Glutamatergic neuron (in vitro differentiated cells): Measurements from ENCODE around the gene LYST. TPM values are rescaled to one million over a fixed set of nuclear protein-coding genes. Genes with fewer than 3 reads are reported as not detected.
"Not testable (repeated sequence)": the region's sequence is repeated elsewhere in the genome, so short reads cannot be mapped to it uniquely, and the experiment has no call there.

Source experiments
- DNase-seq: peaks from one replicate; pipeline ENCODE4 v3.0.0; 2022
- H3K27ac Mint-ChIP-seq: one replicate; pipeline ENCODE4 v1.8.0; 2020; ENCODE audit warnings: mild to moderate bottlenecking, mixed read lengths, inconsistent platforms; ENCODE audit not compliant: unreplicated experiment
- H3K27me3 Mint-ChIP-seq: one replicate; pipeline ENCODE4 v1.8.0; 2020; ENCODE audit warnings: mild to moderate bottlenecking, moderate library complexity, mixed read lengths, inconsistent platforms; ENCODE audit not compliant: unreplicated experiment
- H3K36me3 Mint-ChIP-seq: one replicate; pipeline ENCODE4 v1.8.0; 2020; ENCODE audit warnings: mild to moderate bottlenecking, mixed read lengths, inconsistent platforms; ENCODE audit not compliant: unreplicated experiment
- H3K4me1 Mint-ChIP-seq: one replicate; pipeline ENCODE4 v1.8.0; 2020; ENCODE audit warnings: mild to moderate bottlenecking, low read depth, mixed read lengths, inconsistent platforms; ENCODE audit not compliant: unreplicated experiment
- H3K4me3 Mint-ChIP-seq: one replicate; pipeline ENCODE4 v1.8.0; 2020; ENCODE audit warnings: mild to moderate bottlenecking, mixed read lengths, inconsistent platforms; ENCODE audit not compliant: unreplicated experiment
- H3K9me3 Mint-ChIP-seq: one replicate; pipeline ENCODE4 v1.8.0; 2020; ENCODE audit warnings: mild to moderate bottlenecking, moderate library complexity, mixed read lengths, inconsistent platforms; ENCODE audit not compliant: unreplicated experiment
- total RNA-seq: library from RNA; stranded (reverse); fragmentation: NEBNext Ultra II Directional; extraction: Animal tissue kit (Norgen Biotek cat#: 25700); gene quantifications from one replicate; pipeline ENCODE4 v1.2.1, GENCODE V29; 2021; ENCODE audit not compliant: unreplicated experiment
- TF ChIP-seq, protein P1 (sequence below): fragments of 200-600 bp; sonication (generic); IDR thresholded peaks from one replicate; pipeline ENCODE4 v1.5.0; 2021; ENCODE audit not compliant: partially characterized antibody, unreplicated experiment

Gene LYST
- total RNA-seq, 1 donor from 2014 or later = 33.6 TPM

DNA sequence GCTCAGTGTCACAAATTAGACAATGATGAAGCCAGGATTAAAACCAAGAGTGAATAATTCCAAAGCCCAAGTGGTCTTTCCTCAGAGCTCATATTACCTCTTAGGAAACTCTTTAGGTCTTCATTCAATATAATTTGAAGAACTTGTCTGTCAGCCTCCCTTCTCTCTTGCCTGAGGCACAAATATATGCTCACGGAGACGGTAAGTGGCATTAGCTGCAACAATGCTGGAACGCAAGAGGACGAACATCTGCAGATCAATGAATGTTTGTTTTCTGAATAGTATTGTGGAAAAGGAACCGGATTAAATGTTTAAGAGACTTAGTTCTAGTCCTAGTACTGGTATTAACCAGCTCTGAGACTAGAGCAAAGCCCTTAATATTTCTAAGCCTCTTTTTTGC is 39.7 kb upstream of the LYST start:
- Mint-ChIP-seq H3K9me3 (peaks cover 1% of the 10 kb centered on the region), H3K4me1 (peaks cover 6% of the 10 kb centered on the region), H3K36me3 (no peaks in the 10 kb centered on the region), H3K4me3 (no peak overlapping the region), H3K27me3 (no peaks in the 10 kb centered on the region), H3K27ac (no peak overlapping the region)
- TF ChIP-seq, protein P1, sequence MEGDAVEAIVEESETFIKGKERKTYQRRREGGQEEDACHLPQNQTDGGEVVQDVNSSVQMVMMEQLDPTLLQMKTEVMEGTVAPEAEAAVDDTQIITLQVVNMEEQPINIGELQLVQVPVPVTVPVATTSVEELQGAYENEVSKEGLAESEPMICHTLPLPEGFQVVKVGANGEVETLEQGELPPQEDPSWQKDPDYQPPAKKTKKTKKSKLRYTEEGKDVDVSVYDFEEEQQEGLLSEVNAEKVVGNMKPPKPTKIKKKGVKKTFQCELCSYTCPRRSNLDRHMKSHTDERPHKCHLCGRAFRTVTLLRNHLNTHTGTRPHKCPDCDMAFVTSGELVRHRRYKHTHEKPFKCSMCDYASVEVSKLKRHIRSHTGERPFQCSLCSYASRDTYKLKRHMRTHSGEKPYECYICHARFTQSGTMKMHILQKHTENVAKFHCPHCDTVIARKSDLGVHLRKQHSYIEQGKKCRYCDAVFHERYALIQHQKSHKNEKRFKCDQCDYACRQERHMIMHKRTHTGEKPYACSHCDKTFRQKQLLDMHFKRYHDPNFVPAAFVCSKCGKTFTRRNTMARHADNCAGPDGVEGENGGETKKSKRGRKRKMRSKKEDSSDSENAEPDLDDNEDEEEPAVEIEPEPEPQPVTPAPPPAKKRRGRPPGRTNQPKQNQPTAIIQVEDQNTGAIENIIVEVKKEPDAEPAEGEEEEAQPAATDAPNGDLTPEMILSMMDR = no peak
- no peak for DNase-seq

DNA sequence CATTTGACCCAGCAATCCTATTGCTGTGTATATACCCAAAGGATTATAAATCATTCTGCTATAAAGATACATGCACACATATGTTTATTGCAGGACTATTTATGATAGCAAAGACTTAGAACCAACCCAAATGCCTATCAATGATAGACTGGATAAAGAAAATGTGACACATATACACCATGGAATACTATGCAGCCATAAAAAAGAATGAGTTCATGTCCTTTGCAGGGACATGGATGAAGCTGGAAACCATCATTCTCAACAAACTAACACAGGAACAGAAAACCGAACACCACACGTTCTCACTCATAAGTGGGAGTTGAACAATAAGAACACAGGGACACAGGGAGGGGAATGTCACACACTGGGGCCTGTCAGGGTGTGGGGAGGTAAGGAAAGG is 37.1 kb upstream of the LYST start:
- not testable (repeated sequence) for H3K27me3 Mint-ChIP-seq, H3K36me3 Mint-ChIP-seq, H3K27ac Mint-ChIP-seq, DNase-seq, H3K4me3 Mint-ChIP-seq, H3K4me1 Mint-ChIP-seq, H3K9me3 Mint-ChIP-seq

DNA sequence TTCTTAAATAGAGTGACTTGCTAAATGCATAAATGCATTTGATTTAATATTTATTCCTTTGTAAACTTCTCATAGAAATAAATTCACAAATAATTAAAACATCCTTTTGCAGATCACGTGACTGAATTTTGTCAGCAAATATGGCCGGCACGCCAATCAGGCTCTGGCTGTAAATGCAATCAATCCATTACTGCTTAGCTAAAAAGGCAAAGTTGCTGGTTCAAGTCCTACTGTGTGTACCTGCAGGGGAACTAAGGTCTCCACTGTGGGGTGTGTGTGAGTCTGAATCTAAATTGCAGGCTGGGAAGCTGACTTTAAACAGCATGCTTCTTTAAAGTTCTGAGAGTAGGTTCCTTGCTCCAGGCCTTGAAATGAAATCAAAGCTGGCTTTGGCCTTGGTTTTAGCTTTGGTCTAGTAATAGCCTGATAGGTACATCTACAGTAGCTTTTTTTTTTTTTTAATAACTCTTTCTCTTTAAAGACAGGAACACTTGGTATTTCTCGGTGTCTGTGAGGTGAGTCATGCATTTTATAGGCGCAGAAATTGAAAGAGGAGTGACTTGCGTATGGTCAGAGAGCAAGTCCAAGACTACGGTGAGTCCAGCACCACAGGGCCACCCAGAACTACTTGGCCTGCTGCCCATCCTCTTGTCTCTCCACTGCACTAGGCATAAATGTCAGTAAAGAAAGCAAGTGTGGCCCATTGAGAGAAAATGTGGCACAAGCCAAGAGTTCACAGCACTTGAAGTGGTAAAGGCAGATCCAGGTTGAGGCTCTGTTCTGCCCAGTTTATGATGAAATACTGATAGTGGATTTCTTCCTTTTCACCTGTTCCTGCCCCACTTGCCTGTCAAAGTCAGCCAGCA is 36.2 kb upstream of the LYST start:
- no peak for DNase-seq
- H3K4me1 Mint-ChIP-seq = peaks cover 11% of the 10 kb centered on the region
- H3K36me3 Mint-ChIP-seq = no peaks in the 10 kb centered on the region
- no peak overlapping the region for H3K27ac Mint-ChIP-seq
- H3K4me3 Mint-ChIP-seq = no peak overlapping the region
- peaks cover 4% of the 10 kb centered on the region for H3K27me3 Mint-ChIP-seq
- H3K9me3 Mint-ChIP-seq = no peaks in the 10 kb centered on the region
- TF ChIP-seq, protein P1 = no peak

DNA sequence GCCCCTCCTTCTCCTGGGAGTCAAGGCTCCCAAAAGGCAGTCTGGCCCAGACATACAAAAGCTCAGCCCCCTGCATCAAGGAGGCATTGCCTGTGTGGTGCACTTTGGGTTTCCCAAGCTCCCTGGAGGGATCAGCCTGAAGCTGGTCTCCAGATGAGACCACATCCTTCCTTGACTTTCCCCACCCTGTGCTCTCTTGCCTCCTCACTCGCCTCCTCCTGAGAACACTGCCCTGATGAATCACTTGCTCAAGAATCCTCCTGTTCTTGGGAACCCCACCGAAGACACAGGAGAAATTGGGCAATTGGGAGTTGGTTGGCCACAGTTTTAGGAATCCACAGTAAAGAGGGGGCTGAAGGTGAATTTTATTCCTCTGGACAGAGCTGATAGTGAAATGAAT is 34.8 kb upstream of the LYST start:
- Mint-ChIP-seq H3K4me1 (peaks cover 11% of the 10 kb centered on the region), H3K9me3 (no peaks in the 10 kb centered on the region), H3K36me3 (no peaks in the 10 kb centered on the region), H3K4me3 (no peak overlapping the region), H3K27ac (no peak overlapping the region), H3K27me3 (peaks cover 4% of the 10 kb centered on the region)
- TF ChIP-seq, protein P1 = no peak
- no peak for DNase-seq

DNA sequence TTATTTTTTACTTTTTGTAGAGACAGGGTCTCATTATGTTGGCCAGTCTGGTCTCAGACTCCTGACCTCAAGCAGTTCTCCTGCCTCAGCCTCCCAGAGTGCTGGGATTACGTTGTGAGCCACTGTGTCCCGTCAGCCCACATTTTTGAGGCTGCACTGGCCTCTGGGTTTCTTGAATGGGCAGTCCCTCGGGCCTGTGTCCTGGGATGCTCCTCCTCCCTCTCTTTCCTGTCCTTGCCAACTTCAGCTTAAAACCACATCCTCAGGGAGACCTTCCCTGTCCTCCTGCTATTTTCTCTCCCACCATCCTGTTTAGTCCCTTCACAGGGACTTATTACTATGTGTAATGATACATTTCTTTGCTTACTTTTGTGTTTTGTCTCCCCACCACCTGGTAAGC is 31.4 kb upstream of the LYST start:
- H3K4me3 Mint-ChIP-seq = no peak overlapping the region
- H3K36me3 Mint-ChIP-seq = no peaks in the 10 kb centered on the region
- no peak overlapping the region for H3K27ac Mint-ChIP-seq
- H3K4me1 Mint-ChIP-seq = peaks cover 11% of the 10 kb centered on the region
- peaks cover 4% of the 10 kb centered on the region for H3K27me3 Mint-ChIP-seq
- no peak for DNase-seq
- no peaks in the 10 kb centered on the region for H3K9me3 Mint-ChIP-seq
- TF ChIP-seq, protein P1 = no peak
